ENCODE measurements around the gene NDUFAB1.

Gene NDUFAB1

DNA sequence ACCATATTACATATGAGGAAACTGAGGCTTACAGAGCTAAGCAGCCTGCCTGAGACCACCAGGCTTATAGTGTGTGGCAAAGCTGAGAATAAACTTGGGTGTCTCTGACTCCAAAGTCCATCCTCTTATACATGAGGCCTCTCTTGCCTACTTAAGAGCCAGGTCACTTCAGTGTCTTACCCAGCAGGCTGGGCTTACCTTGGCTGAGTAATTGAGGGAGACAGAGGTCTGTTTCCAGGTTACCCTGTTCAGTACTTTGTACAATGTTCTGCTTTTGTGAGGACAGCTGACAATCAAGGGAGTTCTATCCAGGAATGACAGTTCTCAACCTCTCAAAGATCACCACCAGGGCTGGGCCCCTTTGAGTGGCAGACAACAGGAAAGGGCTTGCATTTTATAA is 14.4 kb downstream of the NDUFAB1 start:
- Histone ChIP-seq H3K4me1 (ENCODE audit: insufficient read depth, insufficient read length) (no peaks in the 10 kb centered on the region), H3K9ac (ENCODE audit: insufficient read length, low read depth) (no peak overlapping the region), H3K9me3 (ENCODE audit: insufficient read depth, low read length) (no peaks in the 10 kb centered on the region), H3K27me3 (ENCODE audit: insufficient read depth, insufficient read length) (no peaks in the 10 kb centered on the region), H3K4me3 (ENCODE audit: insufficient read length, low read depth) (no peak overlapping the region), H3K36me3 (ENCODE audit: insufficient read depth, insufficient read length, low read length) (peaks cover 74% of the 10 kb centered on the region)
- TF ChIP-seq SUZ12 (IDR thresholded peaks at IDR 0.05; ENCODE audit: extremely low read depth, insufficient read depth, insufficient read length) (no peak), YY1 (IDR thresholded peaks at IDR 0.05; ENCODE audit: insufficient read depth, insufficient read length) (no peak), ZNF274 (IDR thresholded peaks at IDR 0.05; ENCODE audit: low read depth, low read length) (no peak)
- DNase-seq (ENCODE audit: low read depth, low spot score), result no peak

DNA sequence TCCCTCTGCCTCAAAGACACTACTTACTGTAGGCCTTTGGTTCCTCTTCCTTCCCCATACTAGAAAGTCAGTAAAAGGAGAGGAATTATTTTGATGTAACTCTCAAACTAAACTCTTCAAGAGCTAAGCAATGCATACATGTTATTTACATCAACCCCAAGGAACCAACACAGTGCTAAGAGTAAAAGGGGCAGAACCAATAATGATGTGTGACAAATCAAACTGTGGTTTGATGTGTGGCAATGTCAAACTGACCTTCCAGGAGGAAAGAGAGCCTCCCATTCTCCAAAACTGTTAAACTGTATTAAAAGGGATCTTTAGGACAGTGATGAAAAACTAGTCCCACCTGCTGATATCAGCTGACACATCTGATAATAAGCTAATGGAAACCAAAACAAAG is 15.7 kb downstream of the NDUFAB1 start:
- Histone ChIP-seq H3K9me3 (ENCODE audit: insufficient read depth, low read length) (no peaks in the 10 kb centered on the region), H3K36me3 (ENCODE audit: insufficient read depth, insufficient read length, low read length) (peaks cover 74% of the 10 kb centered on the region), H3K4me3 (ENCODE audit: insufficient read length, low read depth) (no peak overlapping the region), H3K4me1 (ENCODE audit: insufficient read depth, insufficient read length) (no peaks in the 10 kb centered on the region), H3K9ac (ENCODE audit: insufficient read length, low read depth) (no peak overlapping the region), H3K27me3 (ENCODE audit: insufficient read depth, insufficient read length) (no peaks in the 10 kb centered on the region)
- no peak for DNase-seq (ENCODE audit: low read depth, low spot score)
- TF ChIP-seq ZNF274 (IDR thresholded peaks at IDR 0.05; ENCODE audit: low read depth, low read length), result no peak

DNA sequence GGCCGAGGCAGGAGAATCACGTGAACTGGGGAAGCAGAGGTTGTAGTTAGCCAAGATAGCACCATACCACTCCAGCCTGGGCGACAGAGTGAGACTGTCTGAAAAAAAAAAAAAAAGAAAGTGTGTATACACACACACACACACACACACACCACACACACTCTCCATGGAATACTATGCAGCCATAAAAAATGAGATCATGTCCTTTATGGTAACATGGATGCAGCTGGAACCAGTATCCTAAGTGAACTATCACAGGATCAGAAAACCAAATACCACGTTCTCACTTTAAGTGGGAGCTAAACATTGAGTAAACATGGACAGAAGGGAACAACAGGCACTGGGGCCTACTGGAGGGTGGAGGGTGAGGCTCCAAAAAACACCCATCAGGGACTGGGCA is 16.7 kb downstream of the NDUFAB1 start:
- Histone ChIP-seq H3K4me1 (ENCODE audit: insufficient read depth, insufficient read length) (no peaks in the 10 kb centered on the region), H3K9ac (ENCODE audit: insufficient read length, low read depth) (no peak overlapping the region), H3K9me3 (ENCODE audit: insufficient read depth, low read length) (no peaks in the 10 kb centered on the region), H3K4me3 (ENCODE audit: insufficient read length, low read depth) (no peak overlapping the region), H3K36me3 (ENCODE audit: insufficient read depth, insufficient read length, low read length) (peaks cover 74% of the 10 kb centered on the region), H3K27me3 (ENCODE audit: insufficient read depth, insufficient read length) (no peaks in the 10 kb centered on the region)
- DNase-seq (ENCODE audit: low read depth, low spot score), result no peak
- TF ChIP-seq SUZ12 (IDR thresholded peaks at IDR 0.05; ENCODE audit: extremely low read depth, insufficient read depth, insufficient read length), result no peak
- TF ChIP-seq YY1 (IDR thresholded peaks at IDR 0.05; ENCODE audit: insufficient read depth, insufficient read length), result no peak
- TF ChIP-seq ZNF274 (IDR thresholded peaks at IDR 0.05; ENCODE audit: low read depth, low read length), result no peak

DNA sequence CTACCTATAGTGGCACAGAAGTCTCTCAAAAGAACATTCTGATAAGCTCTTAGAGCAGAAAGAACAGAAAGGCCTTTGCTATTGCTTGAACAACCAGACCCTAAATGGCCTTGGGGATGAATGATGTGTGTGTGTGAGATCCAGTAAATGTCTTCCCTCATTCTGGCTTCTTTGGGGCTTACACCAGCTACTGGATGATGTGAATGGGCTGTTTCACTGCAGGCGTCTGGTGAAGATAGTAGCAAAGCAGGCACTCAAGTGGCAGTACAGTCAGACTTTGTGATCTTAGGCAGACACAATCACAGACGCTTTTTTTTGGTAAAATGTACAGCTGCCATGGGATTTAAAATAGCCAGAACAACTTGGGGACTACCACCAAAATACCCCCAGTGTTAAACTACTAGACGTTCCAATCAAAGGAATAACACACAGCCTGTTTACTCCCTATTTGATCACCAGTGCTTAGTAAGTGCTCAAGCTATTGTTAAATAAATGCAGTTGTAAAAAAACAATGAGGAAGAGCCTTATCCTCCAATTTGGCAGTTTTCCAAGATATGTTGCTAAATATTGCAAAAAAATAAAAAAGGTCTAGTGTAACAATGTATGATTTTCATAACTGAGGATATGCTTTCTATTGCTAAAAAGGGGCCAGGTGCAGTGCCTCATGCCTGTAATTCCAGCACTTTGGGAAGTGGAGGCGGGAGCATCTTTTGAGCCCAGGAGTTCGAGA is 17.9 kb downstream of the NDUFAB1 start:
- no peaks in the 10 kb centered on the region for H3K27me3 ChIP-seq (ENCODE audit: insufficient read depth, insufficient read length)
- no peaks in the 10 kb centered on the region for H3K9me3 ChIP-seq (ENCODE audit: insufficient read depth, low read length)
- H3K4me3 ChIP-seq (ENCODE audit: insufficient read length, low read depth), result no peak overlapping the region
- peaks cover 81% of the 10 kb centered on the region for H3K36me3 ChIP-seq (ENCODE audit: insufficient read depth, insufficient read length, low read length)
- no peak overlapping the region for H3K9ac ChIP-seq (ENCODE audit: insufficient read length, low read depth)
- no peak for DNase-seq (ENCODE audit: low read depth, low spot score)
- TF ChIP-seq ZNF274 (IDR thresholded peaks at IDR 0.05; ENCODE audit: low read depth, low read length) (no peak), YY1 (IDR thresholded peaks at IDR 0.05; ENCODE audit: insufficient read depth, insufficient read length) (no peak), SUZ12 (IDR thresholded peaks at IDR 0.05; ENCODE audit: extremely low read depth, insufficient read depth, insufficient read length) (no peak)
- H3K4me1 ChIP-seq (ENCODE audit: insufficient read depth, insufficient read length), result no peaks in the 10 kb centered on the region

DNA sequence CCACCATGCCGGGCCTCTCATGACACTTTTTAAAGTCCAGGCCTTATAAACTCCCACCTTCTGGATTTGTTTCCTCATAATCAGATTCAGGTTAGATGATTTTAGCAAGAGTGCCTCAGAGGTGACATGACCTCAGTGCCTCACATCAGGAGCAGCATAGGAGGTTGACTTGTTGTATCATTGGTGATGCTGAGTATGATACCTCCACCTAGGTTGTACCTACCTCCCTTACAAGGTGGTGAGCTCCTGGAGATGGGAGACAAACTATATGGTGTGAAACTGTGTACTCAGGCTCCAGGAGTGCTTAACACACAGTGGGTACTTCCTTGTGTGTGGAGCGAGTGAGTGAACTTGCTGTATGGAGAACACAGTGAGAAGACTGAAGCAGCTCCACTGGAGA is 18.6 kb downstream of the NDUFAB1 start:
- no peak for DNase-seq (ENCODE audit: low read depth, low spot score)
- no peak overlapping the region for H3K4me3 ChIP-seq (ENCODE audit: insufficient read length, low read depth)
- no peaks in the 10 kb centered on the region for H3K27me3 ChIP-seq (ENCODE audit: insufficient read depth, insufficient read length)
- peaks cover 88% of the 10 kb centered on the region for H3K36me3 ChIP-seq (ENCODE audit: insufficient read depth, insufficient read length, low read length)
- no peak overlapping the region for H3K9ac ChIP-seq (ENCODE audit: insufficient read length, low read depth)
- H3K4me1 ChIP-seq (ENCODE audit: insufficient read depth, insufficient read length), result no peaks in the 10 kb centered on the region
- TF ChIP-seq YY1 (IDR thresholded peaks at IDR 0.05; ENCODE audit: insufficient read depth, insufficient read length) (no peak), ZNF274 (IDR thresholded peaks at IDR 0.05; ENCODE audit: low read depth, low read length) (no peak), SUZ12 (IDR thresholded peaks at IDR 0.05; ENCODE audit: extremely low read depth, insufficient read depth, insufficient read length) (no peak)
- no peaks in the 10 kb centered on the region for H3K9me3 ChIP-seq (ENCODE audit: insufficient read depth, low read length)

DNA sequence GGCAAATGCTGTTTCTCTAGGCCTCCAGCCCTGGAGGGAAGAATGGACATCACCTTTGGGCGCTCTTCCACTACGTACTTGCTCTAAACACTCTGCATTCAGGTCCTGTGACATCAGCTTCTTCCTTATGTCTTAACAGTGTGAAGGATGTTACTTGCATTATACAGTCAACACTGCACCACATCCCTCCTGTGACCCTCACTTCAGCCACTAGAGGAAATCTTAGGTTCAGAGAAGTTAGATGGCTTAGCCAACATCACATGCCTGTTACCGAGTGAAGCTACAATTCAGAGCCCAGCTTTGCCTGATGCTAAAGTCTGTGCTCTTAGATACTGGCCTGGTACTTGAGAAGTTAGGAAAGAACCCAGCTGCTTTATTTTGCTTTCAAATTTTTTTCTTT is 20.3 kb downstream of the NDUFAB1 start:
- Histone ChIP-seq H3K27me3 (ENCODE audit: insufficient read depth, insufficient read length) (no peaks in the 10 kb centered on the region), H3K9me3 (ENCODE audit: insufficient read depth, low read length) (no peaks in the 10 kb centered on the region), H3K36me3 (ENCODE audit: insufficient read depth, insufficient read length, low read length) (peaks cover 88% of the 10 kb centered on the region), H3K4me1 (ENCODE audit: insufficient read depth, insufficient read length) (no peaks in the 10 kb centered on the region), H3K4me3 (ENCODE audit: insufficient read length, low read depth) (no peak overlapping the region), H3K9ac (ENCODE audit: insufficient read length, low read depth) (no peak overlapping the region)
- no peak for DNase-seq (ENCODE audit: low read depth, low spot score)
- TF ChIP-seq YY1 (IDR thresholded peaks at IDR 0.05; ENCODE audit: insufficient read depth, insufficient read length) (no peak), ZNF274 (IDR thresholded peaks at IDR 0.05; ENCODE audit: low read depth, low read length) (no peak), SUZ12 (IDR thresholded peaks at IDR 0.05; ENCODE audit: extremely low read depth, insufficient read depth, insufficient read length) (no peak)

DNA sequence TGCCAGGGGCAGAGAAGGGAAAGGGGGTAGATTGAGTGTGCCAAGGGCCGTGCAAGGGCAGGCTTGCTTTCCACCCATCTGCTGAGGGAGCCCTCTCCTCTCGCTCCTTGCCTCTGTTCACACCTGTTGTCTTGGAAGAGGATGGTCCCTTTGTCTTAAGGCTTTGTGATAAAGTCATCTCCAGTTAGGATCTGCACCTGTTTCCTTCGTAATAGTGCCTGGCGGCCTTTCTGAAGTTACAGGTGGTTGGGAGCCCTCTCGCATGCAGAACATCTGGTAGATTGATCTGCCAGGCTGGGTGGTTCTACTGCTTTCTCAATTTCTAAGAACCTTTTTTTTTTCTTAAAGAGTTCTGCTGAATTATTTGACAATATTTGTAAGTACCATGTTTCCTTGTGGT is 22.3 kb downstream of the NDUFAB1 start:
- Histone ChIP-seq H3K9me3 (ENCODE audit: insufficient read depth, low read length) (no peaks in the 10 kb centered on the region), H3K4me1 (ENCODE audit: insufficient read depth, insufficient read length) (no peaks in the 10 kb centered on the region), H3K4me3 (ENCODE audit: insufficient read length, low read depth) (no peak overlapping the region), H3K36me3 (ENCODE audit: insufficient read depth, insufficient read length, low read length) (peaks cover 90% of the 10 kb centered on the region), H3K9ac (ENCODE audit: insufficient read length, low read depth) (no peak overlapping the region), H3K27me3 (ENCODE audit: insufficient read depth, insufficient read length) (no peaks in the 10 kb centered on the region)
- DNase-seq (ENCODE audit: low read depth, low spot score), result no peak
- no peak for TF ChIP-seq ZNF274 (IDR thresholded peaks at IDR 0.05; ENCODE audit: low read depth, low read length)
- TF ChIP-seq YY1 (IDR thresholded peaks at IDR 0.05; ENCODE audit: insufficient read depth, insufficient read length), result no peak
- TF ChIP-seq SUZ12 (IDR thresholded peaks at IDR 0.05; ENCODE audit: extremely low read depth, insufficient read depth, insufficient read length), result no peak
